Adrenal gland (tissue), 12 donors: Measurements from ENCODE around the gene PACSIN2. TPM values are rescaled to one million over a fixed set of nuclear protein-coding genes. Genes with fewer than 3 reads are reported as not detected.
A peak's percentile ranks its signal among the peaks of the same experiment; 100 is the strongest.

ENCODE experiments used
- DNase-seq, 7 donors: peaks; one replicate each; pipeline ENCODE4 v3.0.0-alpha.2; 2019 to 2020
- H3K27ac ChIP-seq, 5 donors: fragments of 200-600 bp; sonication (generic) in 4 of 5; 1 replicate in 3 of 5; 2 replicates in 2 of 5; pipeline versions ENCODE4 v1.5.1 to v1.8.0; 2016 to 2020; ENCODE audit warnings: mild to moderate bottlenecking in 1 of 5
- H3K27me3 ChIP-seq: fragments of 200-600 bp; 2 replicates; pipeline ENCODE4 v1.8.0; 2021
- H3K36me3 ChIP-seq, 2 donors: fragments of 200-600 bp; replicated peaks in 1 of 2; 1 replicate in 1 of 2; 2 replicates in 1 of 2; pipeline versions ENCODE4 v1.5.1 to v1.8.0; 2018 to 2022
- H3K4me1 ChIP-seq, 2 donors: fragments of 200-600 bp; replicated peaks in 1 of 2; 1 replicate in 1 of 2; 2 replicates in 1 of 2; pipeline versions ENCODE4 v1.5.1 to v1.8.0; 2018 to 2021
- H3K4me3 ChIP-seq, 4 donors: fragments of 200-600 bp; sonication (generic) in 3 of 4; one replicate each; pipeline ENCODE4 v1.5.1; 2016 to 2018
- H3K9me3 ChIP-seq, 3 donors: fragments of 200-600 bp; sonication (generic) in 1 of 3; replicated peaks in 1 of 3; 1 replicate in 2 of 3; 2 replicates in 1 of 3; pipeline versions ENCODE4 v1.5.1 to v1.8.0; 2016 to 2021
- CTCF ChIP-seq, 6 experiments: fragments of 450-650 bp in 4 of 6; fragments of 200-600 bp in 2 of 6; sonication (generic) in 1 of 6; IDR thresholded peaks; 1 replicate in 5 of 6; 2 replicates in 1 of 6; pipeline versions ENCODE4 v1.5.1 to v1.8.0; 2016 to 2021; ENCODE audit warnings: antibody characterized with exemption in 6 of 6, mild to moderate bottlenecking in 2 of 6, moderate library complexity in 1 of 6
- POLR2A ChIP-seq, 2 donors: fragments of 450-650 bp; IDR thresholded peaks; one replicate each; pipeline ENCODE4 v1.6.1; 2017; ENCODE audit warnings: antibody characterized with exemption in 2 of 2, mild to moderate bottlenecking in 2 of 2, moderate library complexity in 1 of 2
- WGBS, 4 donors: extraction: QIAGEN DNeasy Blood & Tissue Kit in 2 of 4; methylation state at CpG; one replicate each; pipeline versions ENCODE4 v1.1.5 to v1.1.7; 2013 to 2017; 5-methylcytosine and 5-hydroxymethylcytosine counted together
- intact Hi-C, 2 donors: fragments of 100-400 bp; cut with DNase I; formaldehyde crosslinking; loops; one replicate each; pipeline versions ENCODE4 v1.14.1 to v1.15.0; 2022 to 2023
- polyA plus RNA-seq, 3 donors: library from polyadenylated mRNA; stranded (reverse); fragments of 200-250 nt in 2 of 3; fragments of 350-450 nt in 1 of 3; fragmentation: Illumina TruSeq in 1 of 3; extraction: RNeasy Lipid Tissue Mini Kit (QIAGEN cat#74804) in 1 of 3; gene quantifications; one replicate each; pipeline ENCODE4 v1.2.3, GENCODE V29; 2013 to 2014
- total RNA-seq, 9 donors: library from RNA; depleted of rRNA in 4 of 9; stranded (reverse); fragments of >200 nt in 4 of 9; fragments of 120-200 nt in 1 of 9; fragmentation: NEBNext Ultra II Directional in 1 of 9; extraction: Animal tissue kit (Norgen Biotek cat#: 25700) in 1 of 9; gene quantifications; one replicate each; pipeline versions ENCODE4 v1.1.0 to v1.2.4, GENCODE V29; 2013 to 2023
- donor health status: healthy with polysubstance abuse.
- donor health status: Bipolar disorder and iron deficiency.
- donor health status: DM: yes; HTN: yes; CAD: no.
- donor health status: DM: no; HTN: no; CAD: no.
- donor health status: DM: no; HTN: no; CAD: no.
- donor health status: DM: yes; HTN: yes; CAD: no.

The PACSIN2 gene
- total and polyA plus RNA-seq, 12 donors, result 29.8 to 186 (median 115) TPM

DNA sequence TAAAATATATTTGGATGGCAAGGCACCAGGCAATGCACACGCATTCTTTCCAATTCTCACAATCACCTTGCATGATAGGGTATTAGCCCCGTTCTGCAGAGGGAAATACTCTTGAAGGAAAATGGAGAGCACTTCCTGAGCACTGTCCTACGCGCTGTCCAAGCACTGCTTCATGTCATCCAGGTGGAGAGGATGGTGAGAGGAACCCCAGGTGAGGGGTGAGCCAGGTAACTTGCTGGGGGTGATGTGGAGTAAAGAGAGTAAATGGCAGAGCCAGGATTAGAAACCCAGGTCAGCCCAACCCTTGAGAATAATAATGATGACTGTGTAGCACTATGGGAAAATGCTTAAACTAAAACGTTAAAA lies 711 bp upstream of the PACSIN2 start:
- WGBS, 4 donors, result 19 to 54% (median 31%) methylated on average over 5 of the region's 5 CpGs

GRCh38 chr22:43014316-43014868 lies 557 bp downstream of the PACSIN2 start:
- H3K27me3 ChIP-seq, result no peaks in the 10 kb centered on the region
- H3K4me1 ChIP-seq, result peaks cover 27 to 44% of the 10 kb centered on the region in 2 donors
- H3K4me3 ChIP-seq, result peak overlapping the region in 3 of 4 donors; percentile 60 to 93 (median 74)
- DNase-seq, result peak in 4 of 7 donors; percentile 53 to 73 (median 60)
- peak overlapping the region in 4 of 5 donors; percentile 34 to 94 (median 79) for H3K27ac ChIP-seq
- TF ChIP-seq CTCF (IDR thresholded peaks at IDR 0.05) (no peak), POLR2A (IDR thresholded peaks at IDR 0.05) (no peak)
- WGBS, 4 donors, result 0 to 2% (median 1%) methylated on average over 12 to 37 of the region's 39 CpGs
- H3K9me3 ChIP-seq, result no peaks in the 10 kb centered on the region
- intact Hi-C loops, result loop anchor here in 1 of 2 donors (10.0 kb wide), 1 partner anchor 130 kb away; no protein-coding TSS in a partner anchor
- no peaks in the 10 kb centered on the region for H3K36me3 ChIP-seq

More for the DNA sequence above, 711 bp upstream of the PACSIN2 start:
- TF ChIP-seq CTCF (IDR thresholded peaks at IDR 0.05) (no peak), POLR2A (IDR thresholded peaks at IDR 0.05) (no peak)
- no peak for DNase-seq
- peak overlapping the region in 3 of 5 donors; percentile 76 to 94 (median 82) for H3K27ac ChIP-seq
- no peaks in the 10 kb centered on the region for H3K36me3 ChIP-seq
- H3K27me3 ChIP-seq, result no peaks in the 10 kb centered on the region
- peak overlapping the region in 2 of 4 donors; percentile 74 to 93 for H3K4me3 ChIP-seq
- intact Hi-C loops, result loop anchor here in 1 of 2 donors (10.0 kb wide), 1 partner anchor 131 kb away; no protein-coding TSS in a partner anchor
- no peaks in the 10 kb centered on the region for H3K9me3 ChIP-seq
- H3K4me1 ChIP-seq, result peaks cover 24 to 31% of the 10 kb centered on the region in 2 donors

- WGBS, 4 donors, result 9 to 13% (median 10%) methylated on average over 10 to 16 of the region's 16 CpGs
- DNase-seq, result peak in 6 of 7 donors; percentile 53 to 74 (median 69)
- Histone ChIP-seq H3K9me3 (no peaks in the 10 kb centered on the region), H3K27me3 (no peaks in the 10 kb centered on the region), H3K36me3 (no peaks in the 10 kb centered on the region), H3K27ac (peak overlapping the region in 4 of 5 donors; percentile 6 to 94 (median 79)), H3K4me1 (peaks cover 31 to 51% of the 10 kb centered on the region in 2 donors), H3K4me3 (peak overlapping the region in 2 of 4 donors; percentile 74 to 93)
- TF ChIP-seq POLR2A (IDR thresholded peaks at IDR 0.05) (peak in 1 of 2 donors; percentile 38), CTCF (IDR thresholded peaks at IDR 0.05) (no peak)
- intact Hi-C loops, result loop anchor here in 1 of 2 donors (10.0 kb wide), 1 partner anchor 129 kb away; no protein-coding TSS in a partner anchor
Measured at GRCh38 chr22:43013355-43014315, 1.3 kb downstream of the PACSIN2 start.

DNA sequence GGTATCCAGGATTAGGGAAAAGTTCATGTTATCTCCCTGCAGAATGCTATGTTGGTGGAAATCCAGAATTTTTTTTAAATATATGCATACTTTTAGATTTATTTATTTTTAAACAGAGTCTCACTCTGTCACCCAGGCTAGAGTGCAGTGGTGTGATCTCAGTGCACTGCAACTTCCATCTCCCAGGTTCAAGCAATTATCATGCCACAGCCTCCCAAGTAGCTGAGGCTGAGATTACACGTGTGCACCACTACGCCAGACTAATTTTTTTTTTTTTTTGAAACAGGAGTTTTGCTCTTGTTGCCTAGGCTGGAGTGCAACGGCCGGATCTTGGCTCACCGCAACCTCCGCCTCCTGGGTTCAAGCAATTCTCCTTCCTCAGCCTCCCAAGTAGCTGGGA lies 2.6 kb downstream of the PACSIN2 start:
- TF ChIP-seq POLR2A (IDR thresholded peaks at IDR 0.05) (no peak), CTCF (IDR thresholded peaks at IDR 0.05) (no peak)
- WGBS, 4 donors, result 80 to 86% (median 83%) methylated on average over 6 of the region's 6 CpGs
- peak overlapping the region in 3 of 5 donors; percentile 76 to 94 (median 82) for H3K27ac ChIP-seq
- H3K9me3 ChIP-seq, result no peaks in the 10 kb centered on the region
- no peaks in the 10 kb centered on the region for H3K36me3 ChIP-seq
- no peaks in the 10 kb centered on the region for H3K27me3 ChIP-seq
- H3K4me3 ChIP-seq, result no peak overlapping the region
- H3K4me1 ChIP-seq, result peaks cover 35 to 64% of the 10 kb centered on the region in 2 donors
- no peak for DNase-seq
- intact Hi-C loops, result loop anchor here in 1 of 2 donors (10.0 kb wide), 1 partner anchor 128 kb away; no protein-coding TSS in a partner anchor
